GM15510 (cell line): Measurements from ENCODE around the gene NEO1.

ENCODE experiments used
- POLR2A ChIP-seq: IDR thresholded peaks from 3 replicates; pipeline ENCODE4 v1.6.1; 2011; ENCODE audit warnings: borderline replicate concordance; ENCODE audit not compliant: insufficient read length; ENCODE audit errors: extremely low read depth

Gene NEO1

GRCh38 chr15:73048624-73049295, 3.5 kb upstream of the NEO1 start:
- TF ChIP-seq POLR2A, result no peak

- TF ChIP-seq POLR2A, result no peak
Observed at GRCh38 chr15:73049564-73050215, 2.6 kb upstream of the NEO1 start.

- no peak for TF ChIP-seq POLR2A
Observed at GRCh38 chr15:73050561-73051295, 1.5 kb upstream of the NEO1 start.

GRCh38 chr15:73051391-73051806, 864 bp upstream of the NEO1 start:
- no peak for TF ChIP-seq POLR2A

GRCh38 chr15:73052653-73053397, 562 bp downstream of the NEO1 start:
- no peak for TF ChIP-seq POLR2A

- no peak for TF ChIP-seq POLR2A
Observed at GRCh38 chr15:73053398-73053723, 1.1 kb downstream of the NEO1 start.

- TF ChIP-seq POLR2A, result no peak
Observed at GRCh38 chr15:73054417-73054953, 2.2 kb downstream of the NEO1 start.

GRCh38 chr15:73056460-73056859, 4.2 kb downstream of the NEO1 start:
- TF ChIP-seq POLR2A, result no peak

- no peak for TF ChIP-seq POLR2A
Observed at GRCh38 chr15:73058437-73058836, 6.2 kb downstream of the NEO1 start.

GRCh38 chr15:73065114-73065513, 12.9 kb downstream of the NEO1 start:
- no peak for TF ChIP-seq POLR2A

GRCh38 chr15:73069109-73069508, 16.8 kb downstream of the NEO1 start:
- no peak for TF ChIP-seq POLR2A

GRCh38 chr15:73072894-73073293, 20.6 kb downstream of the NEO1 start:
- TF ChIP-seq POLR2A, result no peak

- TF ChIP-seq POLR2A, result no peak
Observed at GRCh38 chr15:73074241-73074640, 22.0 kb downstream of the NEO1 start.

- no peak for TF ChIP-seq POLR2A
Observed at GRCh38 chr15:73075160-73075859, 23.0 kb downstream of the NEO1 start.
